NCI-H1436 (cell line): ENCODE measurements around the gene MYO9B.

Experiments
- DNase-seq: peaks from one replicate; lab custom pipeline; 2025; lab: John Stamatoyannopoulos, UW

The MYO9B gene

DNA sequence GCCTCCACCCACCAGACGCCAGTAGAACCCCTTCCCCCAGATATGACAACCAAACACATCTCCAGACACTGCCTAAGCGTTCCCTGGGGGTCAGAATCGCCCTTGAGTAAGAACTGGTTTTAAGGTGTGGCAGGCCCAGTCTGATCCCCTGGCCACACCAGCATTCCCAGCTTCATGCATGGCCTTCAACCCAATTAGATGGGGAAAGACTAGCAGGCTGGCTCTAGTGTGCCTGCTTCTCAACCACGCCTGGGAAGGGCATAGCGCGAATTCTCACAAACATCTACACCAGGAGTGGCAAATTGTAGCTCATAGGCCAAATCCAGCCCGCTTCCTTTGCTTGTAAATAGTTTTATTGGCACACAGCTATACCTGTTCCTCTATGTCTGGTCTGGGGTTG lies 13.9 kb upstream of the MYO9B start:
- DNase-seq: no peak

DNA sequence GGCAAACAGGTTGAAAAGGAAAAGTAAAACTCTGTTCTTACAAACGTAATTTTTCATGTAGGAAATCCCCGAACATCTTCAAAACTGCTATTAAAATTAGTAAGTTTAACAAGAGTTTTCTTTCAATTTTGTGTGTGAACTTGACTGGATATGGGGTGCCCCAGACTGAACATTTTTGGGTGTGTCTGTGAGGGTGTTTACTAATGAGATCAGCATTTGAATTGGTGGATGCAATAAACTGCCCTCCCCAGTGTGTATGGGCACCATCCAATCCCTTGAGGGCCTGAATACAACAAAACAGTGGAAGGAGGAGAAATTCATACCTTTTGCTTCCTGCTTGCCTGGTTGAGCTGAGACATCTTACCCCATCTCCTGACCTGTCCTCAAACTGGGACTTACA lies 12.1 kb upstream of the MYO9B start:
- DNase-seq: no peak

DNA sequence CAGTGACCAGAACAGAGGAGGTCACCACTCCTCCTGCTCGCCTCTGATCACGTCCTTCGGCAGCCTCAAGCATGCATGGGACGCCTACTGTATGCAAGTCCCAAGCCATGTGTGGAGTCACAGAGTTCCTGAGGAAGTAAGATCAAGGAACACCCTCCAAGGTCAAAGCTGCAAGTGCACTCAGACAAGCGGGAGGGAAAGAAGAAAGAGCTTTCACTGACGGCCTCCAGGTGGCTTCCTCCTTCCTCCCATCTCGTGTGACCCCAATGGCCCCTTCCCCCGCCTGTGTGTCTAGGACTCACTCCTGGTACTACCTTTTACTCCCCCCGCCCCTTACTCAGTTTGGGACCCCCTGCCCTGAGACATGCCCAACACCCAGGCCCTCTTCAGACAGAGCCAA lies 6.4 kb upstream of the MYO9B start:
- no peak for DNase-seq

DNA sequence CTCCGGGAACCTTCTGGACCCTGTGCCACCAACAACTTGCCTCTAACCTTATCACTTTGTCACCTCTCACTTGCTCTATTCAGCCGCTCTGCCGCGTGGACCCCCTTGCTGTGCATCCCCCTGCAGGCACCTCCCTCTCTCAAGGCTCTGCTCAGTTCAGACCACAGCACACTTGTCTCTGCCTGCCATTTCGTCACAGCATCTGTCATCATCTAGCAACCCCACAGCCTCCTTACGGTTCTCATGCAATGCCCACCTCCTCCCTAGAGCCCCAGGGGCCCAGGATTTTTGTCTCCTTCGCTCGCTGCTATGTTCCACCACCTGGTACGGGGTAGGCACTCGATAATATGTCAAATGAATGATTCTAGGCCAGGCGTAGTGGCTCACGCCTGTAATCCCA lies 5.2 kb upstream of the MYO9B start:
- no peak for DNase-seq

DNA sequence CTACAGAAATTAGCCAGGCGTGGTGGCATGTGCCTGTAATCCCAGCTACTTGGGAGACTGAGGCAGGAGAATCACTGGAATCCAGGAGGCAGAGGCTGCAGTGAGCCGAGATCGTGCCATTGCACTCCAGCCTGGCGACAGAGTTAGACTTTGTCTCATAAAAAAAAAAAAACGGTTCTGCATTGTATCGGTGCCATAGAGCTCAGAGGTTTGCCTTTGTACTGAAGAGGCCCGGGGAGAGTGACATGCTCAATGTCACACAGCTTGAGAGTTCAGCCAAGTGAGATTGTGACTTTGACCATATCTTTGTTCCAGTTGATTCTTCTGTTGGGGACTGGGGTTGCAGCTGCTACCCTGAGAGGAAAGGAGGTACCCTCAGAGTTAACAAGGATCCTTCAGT lies 4.7 kb upstream of the MYO9B start:
- DNase-seq: no peak

DNA sequence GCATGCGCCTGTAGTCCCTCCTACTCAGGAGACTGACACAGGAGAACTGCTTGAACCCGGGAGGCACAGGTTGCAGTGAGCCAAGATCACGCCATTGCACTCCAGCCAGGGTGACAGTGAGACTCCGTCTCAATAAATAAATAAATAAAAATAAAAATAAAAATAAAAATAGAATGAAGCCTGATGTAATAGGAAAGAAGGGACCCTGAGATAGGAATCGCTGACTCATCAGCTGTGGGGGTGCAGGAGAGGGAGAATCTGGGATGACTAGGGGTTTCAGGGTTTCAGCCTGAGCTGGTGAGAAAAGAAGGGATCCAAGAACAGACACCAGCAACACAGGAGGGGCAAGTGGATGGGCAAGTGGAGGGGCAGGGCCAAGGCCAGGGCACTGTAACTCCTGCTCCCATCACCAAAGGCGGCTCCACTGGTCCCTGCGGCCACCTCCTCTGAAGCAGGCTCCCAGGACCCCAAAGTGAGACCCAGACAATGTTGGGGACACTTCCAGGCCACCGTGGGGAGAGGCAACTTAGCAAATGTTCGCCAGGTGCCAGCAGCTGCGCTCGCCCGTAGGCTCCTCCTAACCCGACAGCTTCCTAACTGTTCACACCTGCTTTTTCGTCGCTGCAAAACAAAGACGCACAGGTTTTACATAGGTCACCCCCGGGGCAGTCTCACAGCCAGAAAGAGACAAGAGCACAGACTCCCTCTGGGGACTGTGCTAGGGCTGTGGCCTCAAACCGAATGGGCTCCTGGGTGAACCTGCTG lies 1.5 kb upstream of the MYO9B start:
- peak; percentile 12 for DNase-seq

DNA sequence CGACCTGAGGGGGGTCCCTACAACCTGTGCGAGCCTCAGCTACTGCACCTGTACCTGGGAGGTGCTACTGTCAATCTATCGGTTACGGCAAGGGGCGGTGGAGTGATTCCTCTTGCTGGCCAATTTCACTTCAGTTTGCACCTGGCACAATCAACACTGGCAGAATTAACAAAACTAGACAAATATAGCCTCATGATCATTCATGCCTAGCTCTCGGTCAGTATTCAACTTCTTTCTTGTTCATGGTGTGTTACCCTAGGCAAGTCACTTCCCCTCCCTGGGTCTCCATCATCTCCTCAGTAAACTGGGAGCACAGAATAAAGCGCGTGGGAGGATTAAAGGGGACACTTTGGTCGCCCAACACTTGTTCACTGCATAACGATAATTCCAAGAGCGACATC lies 943 bp upstream of the MYO9B start:
- DNase-seq: no peak

DNA sequence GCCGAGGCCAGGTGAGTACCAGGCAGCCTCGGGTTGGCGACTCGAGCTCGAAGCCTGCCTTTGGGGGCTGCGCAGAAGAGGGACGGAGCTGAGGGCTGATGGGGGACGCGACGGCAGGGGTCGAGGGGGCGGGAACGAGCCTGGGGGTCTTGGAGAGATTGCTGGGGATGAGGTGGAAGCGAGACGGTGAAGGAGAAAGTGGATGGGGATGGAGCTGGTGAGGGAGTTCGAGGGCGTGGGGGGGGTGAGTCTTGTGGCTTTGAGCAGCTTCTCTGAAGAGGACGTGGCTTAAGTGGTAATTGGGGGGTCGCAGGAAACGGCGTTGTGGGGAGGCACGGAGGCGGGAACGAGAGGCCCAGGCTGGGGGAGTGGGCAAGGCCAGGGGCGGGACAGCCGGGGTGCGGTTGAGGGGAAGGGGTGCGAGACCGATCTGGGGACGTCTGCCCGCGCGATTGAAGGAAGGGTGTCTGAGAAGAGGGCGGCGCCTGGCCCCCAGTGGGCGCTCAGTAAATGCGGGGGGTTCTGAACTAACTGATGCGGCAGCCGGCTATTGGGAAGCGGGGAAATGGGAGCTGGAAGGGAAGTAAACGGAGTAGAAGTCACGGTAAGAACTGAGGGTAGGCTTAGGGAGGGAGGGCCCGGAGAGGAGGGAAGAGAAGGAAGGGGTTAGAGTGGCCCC lies 426 bp downstream of the MYO9B start:
- peak; percentile 40 for DNase-seq

DNA sequence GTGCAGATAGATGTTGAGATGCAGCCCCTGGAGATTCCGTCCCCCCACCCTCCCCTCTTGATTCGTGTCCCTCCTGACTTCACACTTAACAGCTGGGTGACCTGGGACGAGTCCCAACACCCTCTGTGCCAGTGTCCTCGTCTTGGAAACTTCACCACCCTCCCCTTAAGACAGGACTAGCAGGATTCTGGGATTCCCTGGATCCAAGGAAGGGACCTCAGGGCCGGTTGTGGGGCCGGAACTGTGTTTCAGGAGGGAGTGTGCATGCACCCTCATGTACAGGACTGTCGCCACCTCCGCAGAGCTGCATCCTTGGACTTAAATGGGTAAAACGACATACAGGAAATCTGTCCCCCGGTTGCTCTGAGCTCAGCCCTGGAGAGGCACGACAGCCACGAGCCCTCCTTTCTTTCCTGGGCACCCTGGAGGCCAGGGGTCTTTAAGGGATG lies 990 bp downstream of the MYO9B start:
- DNase-seq: no peak

DNA sequence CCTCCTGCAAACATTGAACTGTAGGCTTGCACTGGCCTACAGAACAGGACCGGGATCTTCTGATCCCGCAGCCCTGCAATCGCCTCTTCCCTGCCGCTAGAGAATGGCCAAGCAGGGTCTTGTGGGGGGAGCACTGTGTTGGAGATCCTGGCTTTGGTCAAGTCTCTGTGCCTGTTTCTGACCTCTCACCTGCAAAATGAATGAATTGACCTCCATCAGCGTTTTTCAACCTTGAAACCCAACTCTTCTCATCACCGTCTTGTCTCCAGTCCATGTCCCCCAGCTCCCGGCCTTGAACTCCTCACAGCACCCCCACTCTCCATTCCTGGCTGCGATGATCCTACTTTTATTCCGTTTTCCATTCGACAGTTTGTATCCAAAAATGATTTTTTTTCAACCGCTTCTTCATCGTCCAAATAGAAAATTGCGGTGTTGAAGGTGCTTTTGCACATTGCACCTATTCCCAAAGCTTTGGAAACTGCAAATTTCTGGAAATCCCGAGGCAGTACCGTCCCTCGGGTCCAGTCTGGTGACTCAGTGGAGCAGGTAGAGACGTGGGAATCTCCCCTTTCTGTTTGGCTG lies 2.0 kb downstream of the MYO9B start:
- DNase-seq: no peak

DNA sequence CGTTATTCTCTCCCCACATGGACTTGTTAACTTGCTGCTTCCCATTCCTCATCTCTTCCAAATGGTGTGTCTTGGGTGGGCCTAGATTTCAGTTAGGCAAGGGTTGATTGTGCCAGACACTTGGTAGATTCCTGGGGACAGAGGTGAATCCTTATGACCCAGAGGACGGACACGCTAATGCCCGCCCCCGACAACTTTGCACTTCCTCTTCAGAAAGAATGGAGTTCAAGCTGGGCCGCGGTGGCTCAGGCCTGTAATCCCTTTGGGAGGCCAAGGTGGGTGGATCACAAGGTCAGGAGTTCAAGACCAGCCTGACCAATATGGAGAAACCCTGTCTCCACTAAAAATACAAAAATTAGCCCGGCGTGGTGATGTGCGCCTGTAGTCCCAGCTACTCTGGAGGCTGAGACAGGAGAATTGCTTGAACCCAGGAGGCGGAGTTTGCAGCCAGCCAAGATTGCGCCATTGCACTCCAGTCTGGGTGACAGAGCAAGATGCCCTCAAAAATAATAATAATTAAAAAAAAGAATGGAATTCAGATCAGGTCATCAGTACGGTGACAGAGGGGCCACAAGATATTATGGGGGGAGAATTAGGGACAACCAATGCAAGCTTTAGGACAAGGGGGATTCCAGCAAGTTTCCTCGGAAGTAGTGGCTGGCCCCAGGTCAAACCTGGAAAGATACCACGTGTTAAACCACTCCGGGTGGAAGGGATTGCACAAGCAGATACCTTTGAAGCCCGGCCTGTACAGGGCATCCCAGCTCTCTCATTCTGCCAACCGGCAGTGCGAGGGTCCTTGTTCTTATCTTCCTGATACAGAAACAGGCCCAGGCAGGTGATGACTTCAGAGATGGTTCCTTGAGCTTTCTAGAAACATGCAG lies 2.7 kb downstream of the MYO9B start:
- no peak for DNase-seq

DNA sequence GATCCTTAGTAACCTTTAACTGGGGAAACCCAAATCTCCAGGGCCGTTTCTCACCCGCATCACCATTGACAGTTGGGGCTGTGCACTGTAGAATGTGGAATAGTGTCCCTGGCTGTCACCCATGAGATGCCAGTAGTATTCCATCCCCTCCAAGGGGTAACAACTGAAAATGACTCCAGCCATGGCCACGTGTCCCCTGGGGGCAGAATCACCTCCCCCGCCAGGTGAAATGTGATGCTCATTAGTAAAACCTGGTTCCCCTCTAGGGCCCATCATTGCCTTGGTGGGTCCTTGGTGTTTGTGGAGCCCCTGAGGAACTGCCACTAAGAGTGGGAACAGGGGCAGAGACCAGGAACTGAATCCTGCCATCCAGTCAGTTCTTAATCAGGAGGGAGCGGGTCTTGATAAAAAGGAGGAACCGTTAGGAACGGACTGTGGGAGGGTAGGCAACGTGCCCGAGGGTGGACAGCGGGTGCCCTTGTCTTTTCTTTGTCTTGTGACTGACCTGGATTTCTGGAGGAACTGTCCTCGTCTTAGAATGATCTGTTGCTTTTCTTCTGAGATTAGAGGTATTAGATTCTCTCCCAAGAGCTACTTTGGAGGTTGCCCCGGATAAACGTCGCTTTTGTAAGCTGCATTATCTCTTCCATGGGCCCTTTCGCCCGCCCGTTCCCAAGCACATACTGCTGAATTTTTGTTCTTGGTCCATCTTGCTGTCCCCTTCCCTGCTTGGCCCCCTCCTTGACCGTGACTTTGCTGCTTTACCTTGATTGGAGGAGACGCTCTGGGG lies 3.5 kb downstream of the MYO9B start:
- no peak for DNase-seq

DNA sequence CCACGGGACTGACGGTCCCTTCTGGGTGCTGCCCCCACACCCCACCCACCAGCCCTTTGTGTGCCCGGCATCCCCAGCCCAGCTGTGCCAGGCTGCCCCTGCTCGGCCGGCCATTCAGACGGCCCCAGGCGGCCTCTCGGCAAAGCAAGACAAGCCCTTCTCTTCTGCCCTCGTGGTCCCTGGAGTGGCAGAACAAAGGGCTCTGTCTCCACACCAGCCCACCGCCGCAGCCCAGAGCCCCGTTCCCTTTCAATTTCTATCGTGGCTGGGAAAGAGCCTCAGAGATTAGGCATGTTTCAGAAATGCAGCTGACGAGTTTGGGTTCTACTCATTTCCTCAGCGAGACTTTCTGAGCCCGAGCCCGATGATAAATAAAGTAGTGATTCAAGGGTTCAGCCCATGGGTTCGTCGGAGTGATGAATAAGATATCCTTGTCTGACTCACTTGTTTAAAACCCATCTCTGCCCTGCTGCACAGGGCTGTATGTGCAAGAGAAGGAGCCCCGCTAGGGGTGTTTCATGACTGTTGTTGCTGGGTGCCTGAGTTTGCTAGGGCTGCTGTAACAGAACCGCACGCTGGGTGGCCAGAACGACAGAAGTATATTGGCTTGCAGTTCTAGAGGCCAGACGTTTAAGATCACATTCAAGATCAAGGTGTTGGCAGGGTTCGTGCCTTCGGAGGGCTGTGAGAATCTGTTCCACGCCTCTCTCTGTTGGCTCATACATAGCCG lies 4.3 kb downstream of the MYO9B start:
- DNase-seq: no peak

DNA sequence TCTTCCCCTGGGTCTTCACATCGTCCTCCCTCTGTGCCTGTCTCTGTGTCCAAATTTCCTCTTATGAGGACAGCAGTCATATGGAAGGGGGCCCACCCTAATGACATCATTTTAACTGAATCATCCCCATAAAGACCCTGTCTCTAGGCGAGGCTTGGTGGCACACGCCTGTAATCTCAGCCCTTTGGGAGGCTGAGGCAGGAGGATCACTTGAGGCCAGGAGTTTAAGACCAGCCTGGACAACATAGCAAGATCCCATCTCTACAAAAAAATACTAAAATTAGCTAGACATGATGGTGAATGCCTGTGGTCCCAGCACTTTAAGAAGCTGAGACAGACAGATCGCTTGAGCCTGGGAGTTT lies 4.8 kb downstream of the MYO9B start:
- no peak for DNase-seq

DNA sequence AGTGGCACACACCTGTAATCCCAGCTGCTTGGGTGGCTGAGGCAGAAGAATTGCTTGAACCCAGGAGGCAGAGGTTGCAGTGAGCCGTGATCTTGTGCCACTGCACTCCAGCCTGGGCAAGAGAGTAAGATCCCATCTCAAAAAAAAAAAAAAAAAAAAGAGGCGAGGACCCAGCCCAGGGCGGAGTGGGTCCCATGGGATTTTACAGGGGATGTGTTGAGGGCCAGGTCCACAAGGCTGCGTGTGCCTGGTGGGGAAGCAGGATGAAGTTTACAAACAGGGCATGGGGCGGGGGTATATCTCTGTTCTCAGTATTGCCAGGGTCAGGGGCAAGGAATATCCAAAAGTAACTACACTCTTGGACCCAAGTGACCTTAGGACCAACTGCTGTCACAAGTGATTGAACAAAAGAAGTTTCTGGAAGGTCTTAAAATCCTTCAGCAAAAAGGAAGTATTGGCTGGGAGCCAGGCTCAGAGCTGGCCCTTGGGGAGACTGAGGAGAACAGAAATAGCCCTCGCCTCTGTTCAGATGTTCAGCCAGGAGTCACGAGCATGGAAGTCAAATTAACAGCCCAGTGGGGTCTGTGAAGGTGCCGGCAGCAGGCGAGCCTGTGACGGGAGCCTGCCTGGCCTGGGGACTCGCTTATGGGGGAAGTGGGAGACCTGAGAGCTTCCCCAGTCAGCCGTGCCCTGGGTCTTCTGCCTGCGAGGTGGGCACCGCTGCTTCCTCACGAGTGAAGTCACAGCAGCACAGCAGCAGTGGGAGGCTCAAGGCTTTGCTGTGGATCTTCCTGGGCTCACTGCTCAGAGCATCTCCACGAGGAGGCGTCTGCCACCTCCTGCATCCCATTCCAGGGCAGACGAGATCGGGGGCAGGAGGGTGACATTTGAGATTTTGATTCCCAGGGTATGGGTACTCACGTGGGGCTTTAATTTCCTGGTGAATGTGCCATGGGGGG lies 6.4 kb downstream of the MYO9B start:
- no peak for DNase-seq

DNA sequence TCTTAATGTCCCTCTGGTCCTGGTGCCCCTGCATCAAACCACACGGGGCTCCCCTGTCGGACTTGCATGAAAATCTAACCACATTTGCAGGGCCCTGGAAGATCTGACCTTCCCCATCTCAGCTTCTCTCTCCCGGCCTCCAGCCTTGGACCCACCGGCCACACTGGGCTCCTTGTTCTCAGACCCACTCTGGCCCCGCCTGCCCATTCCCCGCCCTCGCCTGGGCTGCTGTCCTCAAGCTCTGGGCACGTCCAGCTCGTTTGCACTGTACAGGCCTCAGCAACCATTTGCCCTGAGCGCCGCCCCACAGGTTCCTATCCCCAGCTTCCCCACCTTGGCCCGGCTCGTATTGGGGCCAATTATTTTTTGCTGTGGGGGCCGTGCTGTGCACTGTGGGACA lies 10.5 kb downstream of the MYO9B start:
- DNase-seq: no peak

DNA sequence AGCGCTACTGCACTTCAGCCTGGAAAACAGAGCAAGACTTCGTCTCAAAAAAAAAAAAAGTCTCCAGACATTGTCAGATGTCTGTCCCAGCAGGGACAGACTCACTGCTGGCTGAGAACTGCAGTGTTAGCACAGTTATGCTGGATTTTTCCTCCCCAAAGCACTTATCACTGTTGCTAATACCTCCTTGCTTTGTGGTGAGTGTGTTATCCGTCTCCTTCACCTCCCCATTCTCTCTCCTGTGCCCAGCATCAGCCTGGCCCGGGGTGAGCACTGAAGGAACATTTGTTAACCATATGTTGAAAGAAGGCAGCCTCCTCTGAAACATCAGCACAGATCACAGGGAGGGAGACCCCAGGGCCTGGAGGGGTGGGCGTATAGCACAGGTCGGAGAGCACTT lies 11.3 kb downstream of the MYO9B start:
- DNase-seq: no peak

DNA sequence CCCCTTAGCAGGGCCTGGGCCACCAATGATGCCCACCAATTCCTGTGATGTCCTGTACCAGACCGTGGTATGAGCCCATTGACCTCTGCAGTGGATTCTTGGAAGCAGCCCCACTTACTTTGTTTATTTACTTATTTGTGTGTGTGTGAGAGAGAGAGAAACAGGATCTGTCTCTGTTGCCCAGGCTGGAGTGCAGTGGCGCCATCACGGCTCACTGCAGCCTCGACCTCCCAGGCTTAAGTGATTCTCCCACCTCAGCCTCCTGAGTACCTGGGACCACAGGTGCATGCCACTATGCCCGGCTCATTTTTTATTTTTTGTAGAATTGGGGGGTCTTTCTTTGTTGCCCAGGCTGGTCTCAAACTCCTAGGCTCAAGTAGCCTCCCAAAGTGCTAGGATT lies 13.0 kb downstream of the MYO9B start:
- DNase-seq: no peak

DNA sequence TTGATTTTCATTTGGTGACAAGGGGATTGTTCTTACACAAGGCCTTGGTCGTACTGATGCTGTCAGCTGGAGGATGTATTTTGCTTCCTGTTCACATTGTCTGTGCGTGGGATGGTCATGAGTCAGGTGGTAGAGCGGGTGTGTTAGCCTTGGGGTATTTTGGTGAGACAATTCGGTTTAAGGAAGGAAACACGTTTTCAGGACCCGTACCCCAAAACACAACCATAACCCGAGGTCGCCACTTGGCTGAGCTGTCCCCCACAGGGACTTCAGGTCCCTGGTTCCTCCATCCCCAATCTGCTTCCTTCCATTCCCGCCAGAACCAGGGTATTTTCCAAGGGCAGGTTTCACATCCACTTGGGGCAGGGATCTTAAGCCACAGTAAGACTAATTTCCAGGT lies 15.0 kb downstream of the MYO9B start:
- DNase-seq: no peak
